ENCODE data around the gene DSCAML1.

Gene DSCAML1

GRCh38 chr11:117586392-117586791 lies 210.6 kb downstream of the DSCAML1 start:
- no peaks in the 10 kb centered on the region for H3K9me3 ChIP-seq (replicated peaks in 1 of 11)
- H3K36me3 ChIP-seq: no peaks in the 10 kb centered on the region
- H3K27ac ChIP-seq: no peak overlapping the region
- H3K4me2 ChIP-seq: no peak overlapping the region
- peaks cover 14 to 40% (median 31%) of the 10 kb centered on the region in 10 experiments for H3K4me1 ChIP-seq
- H4K20me1 ChIP-seq: peaks cover 0 to 6% (median 0%) of the 10 kb centered on the region in 11 experiments; a peak in 2 of 22 replicates
- H3K4me3 ChIP-seq: no peak overlapping the region
- no peak overlapping the region for H3K9ac ChIP-seq
- H3K27me3 ChIP-seq: no peaks in the 10 kb centered on the region
- TF ChIP-seq Cebpa-rat (IDR thresholded peaks at IDR 0.05): no peak

GRCh38 chr11:117585631-117586030 lies 211.4 kb downstream of the DSCAML1 start:
- Histone ChIP-seq H3K4me1 (peaks cover 14 to 46% (median 32%) of the 10 kb centered on the region in 10 experiments), H3K4me3 (no peak overlapping the region), H3K27me3 (no peaks in the 10 kb centered on the region), H4K20me1 (peaks cover 0 to 6% (median 0%) of the 10 kb centered on the region in 11 experiments; a peak in 1 of 22 replicates), H3K9ac (no peak overlapping the region), H3K4me2 (peak overlapping the region in 2 of 11 experiments; percentile 10 to 24; a peak in 1 of 22 replicates), H3K36me3 (no peaks in the 10 kb centered on the region), H3K27ac (no peak overlapping the region), H3K9me3 (replicated peaks in 1 of 11) (no peaks in the 10 kb centered on the region)
- TF ChIP-seq Cebpa-rat (IDR thresholded peaks at IDR 0.05): no peak

- Histone ChIP-seq H3K27ac (peak overlapping the region in 3 of 11 experiments; percentile 42 to 67 (median 49); a peak in 5 of 22 replicates), H4K20me1 (peaks cover 0 to 6% (median 0%) of the 10 kb centered on the region in 11 experiments; a peak in 1 of 22 replicates), H3K36me3 (no peaks in the 10 kb centered on the region), H3K4me2 (peak overlapping the region; percentile 11 to 94 (median 79); a peak in 21 of 22 replicates), H3K9ac (peak overlapping the region in 4 of 11 experiments; percentile 3 to 49 (median 34); a peak in 3 of 22 replicates), H3K4me3 (no peak overlapping the region), H3K4me1 (peaks cover 14 to 46% (median 34%) of the 10 kb centered on the region in 10 experiments), H3K27me3 (no peaks in the 10 kb centered on the region), H3K9me3 (replicated peaks in 1 of 11) (no peaks in the 10 kb centered on the region)
- TF ChIP-seq Cebpa-rat (IDR thresholded peaks at IDR 0.05): no peak
These were observed 212.8 kb downstream of the DSCAML1 start for GRCh38 chr11:117584056-117584830.

GRCh38 chr11:117583063-117583801 lies 213.8 kb downstream of the DSCAML1 start:
- H3K4me2 ChIP-seq: peak overlapping the region; percentile 6 to 94 (median 79); a peak in 21 of 22 replicates
- no peaks in the 10 kb centered on the region for H3K9me3 ChIP-seq (replicated peaks in 1 of 11)
- peak overlapping the region in 3 of 11 experiments; percentile 42 to 67 (median 49); a peak in 5 of 22 replicates for H3K27ac ChIP-seq
- H3K36me3 ChIP-seq: no peaks in the 10 kb centered on the region
- peak overlapping the region in 4 of 11 experiments; percentile 3 to 49 (median 34); a peak in 5 of 22 replicates for H3K9ac ChIP-seq
- no peaks in the 10 kb centered on the region for H3K27me3 ChIP-seq
- H3K4me1 ChIP-seq: peaks cover 14 to 46% (median 34%) of the 10 kb centered on the region in 10 experiments
- H3K4me3 ChIP-seq: no peak overlapping the region; a peak in 1 of 20 replicates
- TF ChIP-seq Cebpa-rat (IDR thresholded peaks at IDR 0.05): no peak
- peaks cover 0 to 6% (median 0%) of the 10 kb centered on the region in 11 experiments; a peak in 1 of 22 replicates for H4K20me1 ChIP-seq

GRCh38 chr11:117582433-117582832 lies 214.6 kb downstream of the DSCAML1 start:
- Histone ChIP-seq H3K27ac (peak overlapping the region in 1 of 11 experiments; percentile 13; a peak in 1 of 22 replicates), H3K27me3 (no peaks in the 10 kb centered on the region), H3K4me3 (no peak overlapping the region), H3K9ac (no peak overlapping the region; a peak in 1 of 22 replicates), H3K9me3 (replicated peaks in 1 of 11) (no peaks in the 10 kb centered on the region), H3K4me1 (peaks cover 14 to 46% (median 34%) of the 10 kb centered on the region in 10 experiments), H3K36me3 (no peaks in the 10 kb centered on the region), H3K4me2 (peak overlapping the region in 8 of 11 experiments; percentile 63 to 94 (median 87); a peak in 16 of 22 replicates), H4K20me1 (peaks cover 0 to 6% (median 0%) of the 10 kb centered on the region in 11 experiments; a peak in 1 of 22 replicates)
- TF ChIP-seq Cebpa-rat (IDR thresholded peaks at IDR 0.05): no peak

GRCh38 chr11:117580866-117581265 lies 216.2 kb downstream of the DSCAML1 start:
- Histone ChIP-seq H3K27me3 (no peaks in the 10 kb centered on the region), H3K36me3 (no peaks in the 10 kb centered on the region), H3K4me1 (peaks cover 14 to 46% (median 34%) of the 10 kb centered on the region in 10 experiments), H3K9me3 (replicated peaks in 1 of 11) (no peaks in the 10 kb centered on the region), H3K27ac (no peak overlapping the region), H3K4me3 (no peak overlapping the region), H3K9ac (no peak overlapping the region), H4K20me1 (peaks cover 0 to 6% (median 0%) of the 10 kb centered on the region in 11 experiments; a peak in 1 of 22 replicates), H3K4me2 (no peak overlapping the region)
- TF ChIP-seq Cebpa-rat (IDR thresholded peaks at IDR 0.05): no peak

GRCh38 chr11:117579161-117579560 lies 217.9 kb downstream of the DSCAML1 start:
- Histone ChIP-seq H3K4me1 (peaks cover 13 to 33% (median 27%) of the 10 kb centered on the region in 10 experiments), H4K20me1 (peaks cover 0 to 6% (median 0%) of the 10 kb centered on the region in 11 experiments; a peak in 1 of 22 replicates), H3K4me2 (peak overlapping the region in 1 of 11 experiments; percentile 28; a peak in 1 of 22 replicates), H3K9ac (no peak overlapping the region), H3K4me3 (no peak overlapping the region), H3K36me3 (no peaks in the 10 kb centered on the region), H3K27me3 (no peaks in the 10 kb centered on the region), H3K9me3 (replicated peaks in 1 of 11) (no peaks in the 10 kb centered on the region), H3K27ac (no peak overlapping the region)
- no peak for TF ChIP-seq Cebpa-rat (IDR thresholded peaks at IDR 0.05)

- no peaks in the 10 kb centered on the region for H4K20me1 ChIP-seq
- no peaks in the 10 kb centered on the region for H3K9me3 ChIP-seq (replicated peaks in 1 of 11)
- no peak overlapping the region for H3K27ac ChIP-seq
- TF ChIP-seq Cebpa-rat (IDR thresholded peaks at IDR 0.05): no peak
- no peaks in the 10 kb centered on the region for H3K36me3 ChIP-seq
- no peak overlapping the region for H3K4me2 ChIP-seq
- no peak overlapping the region for H3K4me3 ChIP-seq
- H3K9ac ChIP-seq: no peak overlapping the region
- H3K27me3 ChIP-seq: no peaks in the 10 kb centered on the region
- H3K4me1 ChIP-seq: peaks cover 8 to 25% (median 17%) of the 10 kb centered on the region in 10 experiments; a peak in 19 of 20 replicates
These were observed 221.2 kb downstream of the DSCAML1 start for GRCh38 chr11:117575856-117576255.

- H3K4me3 ChIP-seq: no peak overlapping the region
- TF ChIP-seq Cebpa-rat (IDR thresholded peaks at IDR 0.05): no peak
- H3K4me1 ChIP-seq: peaks cover 8 to 21% (median 16%) of the 10 kb centered on the region in 10 experiments; a peak in 19 of 20 replicates
- no peak overlapping the region for H3K4me2 ChIP-seq
- H4K20me1 ChIP-seq: no peaks in the 10 kb centered on the region
- no peaks in the 10 kb centered on the region for H3K36me3 ChIP-seq
- H3K27ac ChIP-seq: no peak overlapping the region
- no peak overlapping the region for H3K9ac ChIP-seq
- no peaks in the 10 kb centered on the region for H3K27me3 ChIP-seq
- H3K9me3 ChIP-seq (replicated peaks in 1 of 11): no peaks in the 10 kb centered on the region
These were observed 222.5 kb downstream of the DSCAML1 start for GRCh38 chr11:117574551-117574950.
